Right lobe of liver (tissue), 4 donors: ENCODE data around the gene NUCKS1.

ENCODE experiments used
- POLR2A ChIP-seq: fragments of 450-650 bp; IDR thresholded peaks from one replicate; pipeline ENCODE4 v1.6.1; 2017; ENCODE audit warnings: antibody characterized with exemption, mild to moderate bottlenecking
- TF ChIP-seq, protein P1 (sequence below), 4 donors: fragments of 200-600 bp in 3 of 4; fragments of 450-650 bp in 1 of 4; IDR thresholded peaks; one replicate each; pipeline versions ENCODE4 v1.5.1 to v1.8.0; 2016 to 2022; ENCODE audit warnings: antibody characterized with exemption in 4 of 4, mild to moderate bottlenecking in 2 of 4
- donor health status: DM: no; HTN: no; CAD: no.
- donor health status: DM: no; HTN: no; CAD: no.
- donor health status: DM: no; HTN: yes; CAD: no.

DNA sequence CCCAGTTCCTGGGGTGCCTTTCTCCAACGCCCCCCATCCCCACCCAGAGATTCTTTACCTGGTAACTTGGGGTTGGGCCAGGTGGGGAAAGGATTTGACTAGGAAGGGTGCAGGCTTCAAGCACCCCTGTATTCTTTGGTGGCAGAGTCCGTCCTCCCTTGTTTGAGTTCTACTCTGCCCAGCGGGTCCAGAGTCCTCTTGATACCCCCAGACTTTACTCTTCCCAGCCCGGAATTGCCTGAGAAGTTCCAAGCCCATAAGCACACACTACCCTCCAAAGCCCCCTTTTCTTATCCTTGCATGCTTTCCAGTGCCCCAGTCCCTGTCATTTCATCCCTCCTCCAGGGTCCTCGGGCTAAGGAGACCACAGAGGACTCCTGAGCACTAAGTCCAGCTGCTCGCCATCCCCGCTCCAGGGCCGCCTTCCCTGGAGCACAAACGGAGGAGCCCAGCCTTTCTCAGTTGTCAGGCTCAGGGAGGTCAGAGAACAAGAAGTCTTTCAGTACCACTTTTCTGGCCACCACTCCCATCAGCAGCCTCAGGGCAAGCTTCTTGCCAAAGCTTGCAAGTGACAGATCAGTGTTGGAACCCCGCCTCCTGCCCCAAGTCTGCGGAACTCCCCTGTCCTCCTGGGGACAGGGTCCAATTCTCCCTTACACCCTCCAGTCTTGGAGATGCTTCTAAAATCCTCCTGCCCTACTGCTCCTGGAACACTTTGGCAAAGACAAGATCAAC lies 81.9 kb downstream of the NUCKS1 start:
- TF ChIP-seq, protein P1, sequence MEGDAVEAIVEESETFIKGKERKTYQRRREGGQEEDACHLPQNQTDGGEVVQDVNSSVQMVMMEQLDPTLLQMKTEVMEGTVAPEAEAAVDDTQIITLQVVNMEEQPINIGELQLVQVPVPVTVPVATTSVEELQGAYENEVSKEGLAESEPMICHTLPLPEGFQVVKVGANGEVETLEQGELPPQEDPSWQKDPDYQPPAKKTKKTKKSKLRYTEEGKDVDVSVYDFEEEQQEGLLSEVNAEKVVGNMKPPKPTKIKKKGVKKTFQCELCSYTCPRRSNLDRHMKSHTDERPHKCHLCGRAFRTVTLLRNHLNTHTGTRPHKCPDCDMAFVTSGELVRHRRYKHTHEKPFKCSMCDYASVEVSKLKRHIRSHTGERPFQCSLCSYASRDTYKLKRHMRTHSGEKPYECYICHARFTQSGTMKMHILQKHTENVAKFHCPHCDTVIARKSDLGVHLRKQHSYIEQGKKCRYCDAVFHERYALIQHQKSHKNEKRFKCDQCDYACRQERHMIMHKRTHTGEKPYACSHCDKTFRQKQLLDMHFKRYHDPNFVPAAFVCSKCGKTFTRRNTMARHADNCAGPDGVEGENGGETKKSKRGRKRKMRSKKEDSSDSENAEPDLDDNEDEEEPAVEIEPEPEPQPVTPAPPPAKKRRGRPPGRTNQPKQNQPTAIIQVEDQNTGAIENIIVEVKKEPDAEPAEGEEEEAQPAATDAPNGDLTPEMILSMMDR (IDR thresholded peaks at IDR 0.05): no peak
- no peak for TF ChIP-seq POLR2A
